Measurements from ENCODE around the gene ADAMTS5.

Gene ADAMTS5

GRCh38 chr21:26965040-26965906, 1.6 kb downstream of the ADAMTS5 start:
- peaks cover 91% of the 10 kb centered on the region for H3K27me3 ChIP-seq
- TF ChIP-seq CTCF (IDR thresholded peaks at IDR 0.05) = no peak
- peaks cover 17 to 18% of the 10 kb centered on the region in 2 experiments for H3K4me1 ChIP-seq (ENCODE audit: control insufficient read depth in 1 of 2, insufficient read depth in 1 of 2, low read depth in 1 of 2, low read length in 1 of 2)
- no peaks in the 10 kb centered on the region for H3K9me3 ChIP-seq
- H3K4me3 ChIP-seq (ENCODE audit: low read depth in 1 of 2, low read length in 1 of 2) = no peak overlapping the region
- no peaks in the 10 kb centered on the region for H3K36me3 ChIP-seq
- H3K27ac ChIP-seq = no peak overlapping the region

- TF ChIP-seq CTCF (IDR thresholded peaks at IDR 0.05) = no peak
- Histone ChIP-seq H3K36me3 (no peaks in the 10 kb centered on the region), H3K27me3 (peaks cover 81% of the 10 kb centered on the region)
Observed at GRCh38 chr21:26964170-26964778, 2.6 kb downstream of the ADAMTS5 start.

GRCh38 chr21:26962621-26963181, 4.2 kb downstream of the ADAMTS5 start:
- H3K27ac ChIP-seq = no peak overlapping the region
- H3K36me3 ChIP-seq = no peaks in the 10 kb centered on the region
- no peaks in the 10 kb centered on the region for H3K9me3 ChIP-seq
- TF ChIP-seq CTCF (IDR thresholded peaks at IDR 0.05) = no peak
- no peak overlapping the region for H3K4me3 ChIP-seq (ENCODE audit: low read depth in 1 of 2, low read length in 1 of 2)
- H3K27me3 ChIP-seq = peaks cover 71% of the 10 kb centered on the region
- H3K4me1 ChIP-seq (ENCODE audit: control insufficient read depth in 1 of 2, insufficient read depth in 1 of 2, low read depth in 1 of 2, low read length in 1 of 2) = peaks cover 15 to 16% of the 10 kb centered on the region in 2 experiments

More at GRCh38 chr21:26964170-26964778, 2.6 kb downstream of the ADAMTS5 start:
- Histone ChIP-seq H3K4me3 (ENCODE audit: low read depth in 1 of 2, low read length in 1 of 2) (no peak overlapping the region), H3K4me1 (ENCODE audit: control insufficient read depth in 1 of 2, insufficient read depth in 1 of 2, low read depth in 1 of 2, low read length in 1 of 2) (peaks cover 17 to 18% of the 10 kb centered on the region in 2 experiments), H3K9me3 (no peaks in the 10 kb centered on the region), H3K27ac (no peak overlapping the region)

GRCh38 chr21:26961698-26962097, 5.2 kb downstream of the ADAMTS5 start:
- H3K27me3 ChIP-seq = peaks cover 71% of the 10 kb centered on the region
- no peak overlapping the region for H3K4me3 ChIP-seq (ENCODE audit: low read depth in 1 of 2, low read length in 1 of 2)
- no peaks in the 10 kb centered on the region for H3K9me3 ChIP-seq
- no peak overlapping the region for H3K27ac ChIP-seq
- TF ChIP-seq CTCF (IDR thresholded peaks at IDR 0.05) = no peak
- peaks cover 6% of the 10 kb centered on the region in 2 experiments for H3K4me1 ChIP-seq (ENCODE audit: control insufficient read depth in 1 of 2, insufficient read depth in 1 of 2, low read depth in 1 of 2, low read length in 1 of 2)
- H3K36me3 ChIP-seq = no peaks in the 10 kb centered on the region

GRCh38 chr21:26958788-26959187, 8.1 kb downstream of the ADAMTS5 start:
- no peaks in the 10 kb centered on the region for H3K4me1 ChIP-seq (ENCODE audit: control insufficient read depth in 1 of 2, insufficient read depth in 1 of 2, low read depth in 1 of 2, low read length in 1 of 2)
- H3K27me3 ChIP-seq = peaks cover 55% of the 10 kb centered on the region
- no peak overlapping the region for H3K4me3 ChIP-seq (ENCODE audit: low read depth in 1 of 2, low read length in 1 of 2)
- H3K36me3 ChIP-seq = no peaks in the 10 kb centered on the region
- no peak for TF ChIP-seq CTCF (IDR thresholded peaks at IDR 0.05)
- H3K27ac ChIP-seq = no peak overlapping the region
- no peaks in the 10 kb centered on the region for H3K9me3 ChIP-seq

All from neutrophil (primary cell).